PFSK-1 (cell line): Measurements from ENCODE around the gene MSLN.

ENCODE experiments used
- FOXP2 ChIP-seq: optimal IDR thresholded peaks from 2 replicates; pipeline ENCODE3; 2011; ENCODE audit warnings: borderline replicate concordance, control low read depth, inconsistent platforms; ENCODE audit not compliant: insufficient read depth; ENCODE audit errors: extremely low read length, extremely low read depth
- POLR2AphosphoS5 ChIP-seq: IDR thresholded peaks from 2 replicates; pipeline ENCODE4 v1.6.1; 2012; ENCODE audit warnings: low read depth, mild to moderate bottlenecking, control low read depth, low read length, moderate library complexity
- SIN3A ChIP-seq: IDR thresholded peaks from 2 replicates; pipeline ENCODE4 v1.6.1; 2012; ENCODE audit warnings: mild to moderate bottlenecking, low read length, moderate library complexity, borderline replicate concordance; ENCODE audit not compliant: insufficient read depth
- TAF1 ChIP-seq: IDR thresholded peaks from 2 replicates; pipeline ENCODE4 v1.6.1; 2012; ENCODE audit warnings: low read length, control low read depth, borderline replicate concordance; ENCODE audit not compliant: insufficient read depth
- TF ChIP-seq, protein P1 (sequence below), 2 experiments: IDR thresholded peaks; 2 replicates each; pipeline versions ENCODE4 v1.6.1 to v1.8.0; 2011 to 2012; ENCODE audit warnings: low read depth in 2 of 2, low read length in 2 of 2, control low read depth in 1 of 2, inconsistent platforms in 1 of 2, mild to moderate bottlenecking in 1 of 2, moderate library complexity in 1 of 2; ENCODE audit not compliant: insufficient read depth in 1 of 2

MSLN gene

DNA sequence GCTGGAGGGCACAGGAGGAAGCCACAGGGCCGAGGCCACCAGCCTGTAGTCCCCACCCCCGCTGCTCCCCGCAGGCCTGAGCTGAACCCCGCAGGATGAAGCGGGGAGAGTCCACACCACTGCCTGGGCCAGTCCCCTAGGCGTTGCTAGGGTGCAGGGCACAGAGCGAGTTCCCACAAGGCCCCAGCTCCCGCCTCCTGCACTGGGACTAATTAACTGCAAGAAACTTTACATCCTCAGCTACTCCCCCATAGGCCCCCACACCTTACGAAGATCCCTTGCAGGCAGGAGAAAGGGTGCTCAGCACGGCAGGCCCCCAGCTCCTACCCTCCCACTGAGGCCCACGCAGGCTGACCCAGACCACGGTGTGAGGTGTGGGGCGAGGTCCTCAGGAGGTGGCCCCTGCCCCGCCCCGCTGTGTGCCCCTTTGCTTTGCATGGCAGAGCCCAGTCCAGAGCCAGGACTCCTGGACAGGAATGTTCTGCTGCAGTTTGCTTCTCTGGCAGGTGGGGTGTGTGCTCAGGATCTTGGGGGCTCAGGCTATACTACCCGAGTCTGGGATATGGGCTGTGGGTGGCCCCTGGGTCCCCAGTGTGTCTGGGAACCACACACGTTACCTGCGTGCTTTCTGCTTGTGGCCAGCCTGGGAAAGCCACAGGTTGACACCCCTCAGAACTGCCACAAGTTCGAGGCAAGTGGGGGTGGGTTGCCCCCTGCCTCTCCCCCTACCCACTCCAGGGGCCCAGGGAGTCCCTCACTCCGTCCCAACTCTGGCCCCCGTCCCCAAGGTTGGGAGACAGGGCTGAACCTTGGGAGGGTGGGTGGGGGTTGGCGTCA lies 38.8 kb downstream of the MSLN start:
- TF ChIP-seq SIN3A: no peak
- TF ChIP-seq, protein P1, sequence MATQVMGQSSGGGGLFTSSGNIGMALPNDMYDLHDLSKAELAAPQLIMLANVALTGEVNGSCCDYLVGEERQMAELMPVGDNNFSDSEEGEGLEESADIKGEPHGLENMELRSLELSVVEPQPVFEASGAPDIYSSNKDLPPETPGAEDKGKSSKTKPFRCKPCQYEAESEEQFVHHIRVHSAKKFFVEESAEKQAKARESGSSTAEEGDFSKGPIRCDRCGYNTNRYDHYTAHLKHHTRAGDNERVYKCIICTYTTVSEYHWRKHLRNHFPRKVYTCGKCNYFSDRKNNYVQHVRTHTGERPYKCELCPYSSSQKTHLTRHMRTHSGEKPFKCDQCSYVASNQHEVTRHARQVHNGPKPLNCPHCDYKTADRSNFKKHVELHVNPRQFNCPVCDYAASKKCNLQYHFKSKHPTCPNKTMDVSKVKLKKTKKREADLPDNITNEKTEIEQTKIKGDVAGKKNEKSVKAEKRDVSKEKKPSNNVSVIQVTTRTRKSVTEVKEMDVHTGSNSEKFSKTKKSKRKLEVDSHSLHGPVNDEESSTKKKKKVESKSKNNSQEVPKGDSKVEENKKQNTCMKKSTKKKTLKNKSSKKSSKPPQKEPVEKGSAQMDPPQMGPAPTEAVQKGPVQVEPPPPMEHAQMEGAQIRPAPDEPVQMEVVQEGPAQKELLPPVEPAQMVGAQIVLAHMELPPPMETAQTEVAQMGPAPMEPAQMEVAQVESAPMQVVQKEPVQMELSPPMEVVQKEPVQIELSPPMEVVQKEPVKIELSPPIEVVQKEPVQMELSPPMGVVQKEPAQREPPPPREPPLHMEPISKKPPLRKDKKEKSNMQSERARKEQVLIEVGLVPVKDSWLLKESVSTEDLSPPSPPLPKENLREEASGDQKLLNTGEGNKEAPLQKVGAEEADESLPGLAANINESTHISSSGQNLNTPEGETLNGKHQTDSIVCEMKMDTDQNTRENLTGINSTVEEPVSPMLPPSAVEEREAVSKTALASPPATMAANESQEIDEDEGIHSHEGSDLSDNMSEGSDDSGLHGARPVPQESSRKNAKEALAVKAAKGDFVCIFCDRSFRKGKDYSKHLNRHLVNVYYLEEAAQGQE (IDR thresholded peaks at IDR 0.05; ENCODE audit: insufficient read depth in 1 of 2, low read depth in 2 of 2, low read length in 2 of 2): no peak
- no peak for TF ChIP-seq FOXP2
- no peak; the same call in 1 of the 2 replicates for TF ChIP-seq POLR2AphosphoS5
- no peak for TF ChIP-seq TAF1

DNA sequence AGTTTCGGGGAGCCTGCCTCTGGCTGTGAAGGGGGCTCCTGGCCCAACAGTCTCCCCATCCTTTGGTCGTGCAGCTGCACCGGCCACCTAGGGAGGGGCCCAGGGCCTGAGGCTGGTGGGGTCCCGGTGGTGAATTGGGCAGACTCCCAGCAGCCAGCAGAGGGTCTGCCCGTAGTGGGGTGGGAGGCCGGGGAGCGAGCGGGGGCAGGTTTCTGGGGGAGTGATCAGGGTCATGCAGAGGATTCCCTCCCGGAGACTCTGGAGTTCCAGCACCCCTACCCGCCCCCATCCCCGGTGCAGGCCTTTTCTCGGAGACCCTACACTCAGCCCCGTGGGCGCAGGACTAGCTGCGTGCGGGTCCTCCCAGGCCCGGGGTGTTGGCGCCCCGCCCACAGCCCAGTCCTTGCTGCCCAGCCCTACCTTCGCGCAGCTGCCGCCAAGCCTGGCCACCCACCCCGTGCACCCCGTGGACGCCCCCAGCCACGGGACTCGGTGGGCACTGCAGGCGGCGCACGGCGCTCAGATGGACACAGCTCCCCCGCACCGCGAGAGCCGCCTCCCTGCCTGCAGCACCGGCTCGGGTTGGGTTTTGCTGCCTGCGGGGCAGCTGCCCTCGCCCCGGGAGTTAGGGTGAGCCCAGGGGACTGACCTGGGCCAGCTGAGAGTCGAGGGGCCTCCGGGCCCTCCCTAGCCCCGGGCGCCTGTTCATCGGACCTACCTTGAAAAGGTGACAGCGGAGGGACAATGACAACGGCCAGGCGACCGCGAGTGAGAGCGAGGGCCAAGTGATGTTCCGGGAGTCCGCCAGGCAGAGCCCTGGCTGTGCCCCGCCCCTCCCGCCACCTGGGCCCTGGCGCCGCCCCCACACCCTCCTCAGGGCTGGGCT lies 39.7 kb downstream of the MSLN start, which contains the start of gene GNG13:
TSS of gene GNG13 (minus strand) at position 787 of the 886 bp plus-strand sequence. CDS start 1,657 bp downstream, outside the sequence.
- TF ChIP-seq POLR2AphosphoS5 (no peak), TAF1 (no peak), SIN3A (no peak), FOXP2 (no peak)
- TF ChIP-seq, protein P1 (IDR thresholded peaks at IDR 0.05; ENCODE audit: insufficient read depth in 1 of 2, low read depth in 2 of 2, low read length in 2 of 2): no peak

DNA sequence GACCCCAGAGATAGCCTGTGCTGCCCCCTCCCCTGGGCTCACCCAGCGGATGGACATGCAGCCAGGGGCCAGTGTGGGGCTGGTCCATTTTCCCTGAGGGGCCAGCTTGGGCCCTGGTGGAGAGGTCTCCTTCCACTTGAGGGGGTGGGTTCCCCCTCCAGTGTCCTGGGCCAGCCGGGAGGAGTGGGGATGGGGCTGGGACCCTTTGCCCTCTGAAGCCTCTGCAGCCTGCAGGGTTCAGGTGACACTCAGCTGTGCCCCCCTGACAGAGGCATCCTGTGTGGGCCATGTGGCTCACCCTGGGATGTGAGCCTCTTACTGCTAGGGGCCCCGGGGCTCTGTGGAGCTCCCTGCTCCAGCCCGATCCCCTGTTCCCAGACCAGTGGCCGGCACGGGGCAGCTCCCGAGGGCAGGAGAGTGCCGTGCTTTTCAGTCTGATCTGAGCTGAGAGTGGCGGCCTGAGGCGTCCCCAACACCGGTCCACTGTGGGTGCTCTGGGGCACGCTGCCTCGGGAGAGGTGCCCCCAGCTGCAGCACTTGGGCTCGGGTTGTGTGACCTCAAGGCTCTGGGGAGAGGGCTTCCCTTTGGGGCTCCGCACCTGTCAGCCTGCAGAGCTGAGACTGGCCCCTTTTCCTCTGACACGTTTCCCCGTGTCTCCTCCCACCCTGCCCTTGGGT lies 40.4 kb downstream of the MSLN start:
- TF ChIP-seq SIN3A (no peak), FOXP2 (no peak), TAF1 (no peak), POLR2AphosphoS5 (no peak)
- TF ChIP-seq, protein P1 (IDR thresholded peaks at IDR 0.05; ENCODE audit: insufficient read depth in 1 of 2, low read depth in 2 of 2, low read length in 2 of 2): no peak

DNA sequence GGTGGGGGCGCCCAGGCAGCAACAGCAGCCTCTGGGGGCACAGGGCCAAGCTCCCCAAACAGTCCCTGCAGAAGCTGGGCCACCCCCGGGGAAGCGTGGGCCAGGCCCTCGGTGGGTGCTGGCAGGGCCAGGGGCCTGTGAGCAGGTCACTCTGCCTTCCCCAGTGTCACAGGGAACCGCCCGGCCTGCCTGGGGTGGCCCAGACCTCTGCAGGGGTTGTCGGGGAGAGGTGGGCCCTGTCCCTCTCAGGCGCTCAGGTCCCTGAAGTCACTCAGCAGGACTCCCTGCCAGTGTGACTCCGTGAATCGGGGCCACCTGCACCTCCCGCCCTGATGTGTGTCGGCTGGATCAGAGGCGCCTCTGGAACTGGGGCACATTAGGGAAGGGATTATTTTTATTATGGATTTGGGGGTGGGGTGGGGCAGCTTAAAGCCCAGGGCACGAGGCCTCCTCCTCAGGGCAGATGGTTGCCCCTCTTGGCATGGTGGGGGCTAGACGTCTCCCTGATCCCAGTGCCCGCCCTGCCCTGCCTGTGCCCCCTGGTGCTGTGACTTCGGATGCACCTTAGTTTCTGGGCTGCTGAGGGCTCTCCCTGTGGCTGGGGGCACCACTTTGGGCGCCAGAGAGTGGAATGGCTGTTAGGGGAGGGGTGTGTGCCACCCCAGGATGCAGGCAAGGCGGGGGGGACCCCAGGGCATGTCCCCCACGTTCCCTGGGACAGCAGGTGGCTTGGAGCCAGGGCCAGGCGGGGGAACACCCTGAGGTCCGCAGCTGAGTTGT lies 41.2 kb downstream of the MSLN start:
- TF ChIP-seq, protein P1 (IDR thresholded peaks at IDR 0.05; ENCODE audit: insufficient read depth in 1 of 2, low read depth in 2 of 2, low read length in 2 of 2): no peak
- TF ChIP-seq SIN3A: no peak
- no peak for TF ChIP-seq FOXP2
- TF ChIP-seq TAF1: no peak
- TF ChIP-seq POLR2AphosphoS5: no peak
